HG02885 (cell line): Measurements from ENCODE around the gene GLRA2.

ENCODE experiments used
- ATAC-seq: cut with Tn5 transposase; IDR thresholded peaks from one replicate; pipeline ENCODE4 v1.9.1; 2021; ENCODE audit warnings: mild to moderate bottlenecking; ENCODE audit not compliant: unreplicated experiment, poor library complexity

Gene GLRA2

GRCh38 chrX:14694611-14695010 lies 165.3 kb downstream of the GLRA2 start:
- ATAC-seq, result no peak

- peak; percentile 88 for ATAC-seq
Observed at GRCh38 chrX:14697451-14697850, 168.1 kb downstream of the GLRA2 start.

- no peak for ATAC-seq
Observed at GRCh38 chrX:14698790-14699189, 169.5 kb downstream of the GLRA2 start.

- no peak for ATAC-seq
Observed at GRCh38 chrX:14700982-14701381, 171.6 kb downstream of the GLRA2 start.

GRCh38 chrX:14702145-14702544 lies 172.8 kb downstream of the GLRA2 start:
- ATAC-seq, result no peak

- no peak for ATAC-seq
Observed at GRCh38 chrX:14712096-14712495, 182.8 kb downstream of the GLRA2 start.

GRCh38 chrX:14717949-14718348 lies 188.6 kb downstream of the GLRA2 start:
- ATAC-seq, result no peak

- no peak for ATAC-seq
Observed at GRCh38 chrX:14718403-14718802, 189.1 kb downstream of the GLRA2 start.

GRCh38 chrX:14729058-14729457 lies 199.7 kb downstream of the GLRA2 start:
- no peak for ATAC-seq

- ATAC-seq, result no peak
Observed at GRCh38 chrX:14738643-14739042, 209.3 kb downstream of the GLRA2 start.

- ATAC-seq, result no peak
Observed at GRCh38 chrX:14753441-14753840, 224.1 kb downstream of the GLRA2 start.

GRCh38 chrX:14758029-14758491 lies 228.7 kb downstream of the GLRA2 start:
- no peak for ATAC-seq

- no peak for ATAC-seq
Observed at GRCh38 chrX:14775416-14775815, 246.1 kb downstream of the GLRA2 start.

- no peak for ATAC-seq
Observed at GRCh38 chrX:14776901-14777300, 247.6 kb downstream of the GLRA2 start.

GRCh38 chrX:14777525-14777924 lies 248.2 kb downstream of the GLRA2 start:
- no peak for ATAC-seq

- ATAC-seq, result no peak
Observed at GRCh38 chrX:14779580-14779979, 250.2 kb downstream of the GLRA2 start.
